Neural progenitor cell (in vitro differentiated cells): ENCODE data around the gene GGTLC2. TPM values are rescaled to one million over a fixed set of nuclear protein-coding genes. Genes with fewer than 3 reads are reported as not detected.

Experiments
- DNase-seq: peaks from one replicate; pipeline ENCODE4 v3.0.0-alpha.2; 2016; ENCODE audit warnings: low spot score
- H2AFZ ChIP-seq: fragments of 200-600 bp; sonication (generic); replicated peaks from 2 replicates; pipeline ENCODE4 v1.6.1; 2016; ENCODE audit warnings: antibody characterized with exemption
- H3F3A ChIP-seq: fragments of 200-600 bp; sonication (generic); 2 replicates; pipeline ENCODE4 v1.6.1; 2016; ENCODE audit warnings: antibody characterized with exemption, low read depth
- H3K27ac ChIP-seq: fragments of 200-600 bp; sonication (generic); 2 replicates; pipeline ENCODE4 v1.5.1; 2016; ENCODE audit warnings: mild to moderate bottlenecking
- H3K27me3 ChIP-seq: fragments of 200-600 bp; sonication (generic); 2 replicates; pipeline ENCODE4 v1.6.1; 2016; ENCODE audit warnings: mild to moderate bottlenecking, moderate library complexity
- H3K36me3 ChIP-seq: fragments of 200-600 bp; sonication (generic); 2 replicates; pipeline ENCODE4 v1.5.1; 2016
- H3K4me1 ChIP-seq: fragments of 200-600 bp; sonication (generic); 2 replicates; pipeline ENCODE4 v1.6.1; 2016; ENCODE audit warnings: mixed run types
- H3K4me2 ChIP-seq: fragments of 200-600 bp; sonication (generic); 2 replicates; pipeline ENCODE4 v1.6.1; 2016
- H3K4me3 ChIP-seq: fragments of 200-600 bp; sonication (generic); 2 replicates; pipeline ENCODE4 v1.5.1; 2016
- H3K79me2 ChIP-seq: fragments of 200-600 bp; sonication (generic); 2 replicates; pipeline ENCODE4 v1.6.1; 2016; ENCODE audit warnings: low read depth
- H3K9ac ChIP-seq: fragments of 200-600 bp; sonication (generic); 2 replicates; pipeline ENCODE4 v1.6.1; 2016
- H3K9me3 ChIP-seq: fragments of 200-600 bp; sonication (generic); 2 replicates; pipeline ENCODE4 v1.5.1; 2016; ENCODE audit warnings: low read depth
- H4K20me1 ChIP-seq: fragments of 200-600 bp; sonication (generic); 2 replicates; pipeline ENCODE4 v1.6.1; 2016; ENCODE audit warnings: low read depth
- H3K27ac Mint-ChIP-seq: 3 replicates; pipeline ENCODE4 v1.8.0; 2021; ENCODE audit warnings: mixed read lengths
- H3K27me3 Mint-ChIP-seq: 2 replicates; pipeline ENCODE4 v1.8.0; 2022; ENCODE audit warnings: low read depth, mild to moderate bottlenecking, inconsistent platforms, moderate library complexity, mixed read lengths; ENCODE audit not compliant: insufficient read depth
- H3K36me3 Mint-ChIP-seq: 3 replicates; pipeline ENCODE4 v1.8.0; 2021; ENCODE audit warnings: mixed read lengths
- H3K4me1 Mint-ChIP-seq: 3 replicates; pipeline ENCODE4 v1.8.0; 2021; ENCODE audit warnings: mixed read lengths
- H3K4me3 Mint-ChIP-seq: 3 replicates; pipeline ENCODE4 v1.8.0; 2021; ENCODE audit warnings: mild to moderate bottlenecking, moderate library complexity, mixed read lengths
- H3K9me3 Mint-ChIP-seq: 3 replicates; pipeline ENCODE4 v1.8.0; 2020; ENCODE audit warnings: mixed read lengths
- CTCF ChIP-seq: fragments of 200-600 bp; sonication (generic); IDR thresholded peaks from 2 replicates; pipeline ENCODE4 v1.5.1; 2017; ENCODE audit warnings: antibody characterized with exemption, mild to moderate bottlenecking
- EZH2 ChIP-seq: fragments of 200-600 bp; sonication (generic); IDR thresholded peaks from 2 replicates; pipeline ENCODE4 v1.6.1; 2017; ENCODE audit warnings: antibody characterized with exemption, mild to moderate bottlenecking, moderate library complexity
- EZH2phosphoT487 ChIP-seq: fragments of 200-600 bp; sonication (generic); IDR thresholded peaks from 2 replicates; pipeline ENCODE4 v1.6.1; 2017; ENCODE audit warnings: antibody characterized with exemption
- total RNA-seq: library from RNA; depleted of rRNA; stranded (reverse); fragments of >200 nt; gene quantifications from 2 replicates; pipeline ENCODE4 v1.2.3, GENCODE V29; 2015; ENCODE audit warnings: low replicate concordance

GGTLC2 gene
- total RNA-seq, 1 donor from 2014 or later, result not detected

DNA sequence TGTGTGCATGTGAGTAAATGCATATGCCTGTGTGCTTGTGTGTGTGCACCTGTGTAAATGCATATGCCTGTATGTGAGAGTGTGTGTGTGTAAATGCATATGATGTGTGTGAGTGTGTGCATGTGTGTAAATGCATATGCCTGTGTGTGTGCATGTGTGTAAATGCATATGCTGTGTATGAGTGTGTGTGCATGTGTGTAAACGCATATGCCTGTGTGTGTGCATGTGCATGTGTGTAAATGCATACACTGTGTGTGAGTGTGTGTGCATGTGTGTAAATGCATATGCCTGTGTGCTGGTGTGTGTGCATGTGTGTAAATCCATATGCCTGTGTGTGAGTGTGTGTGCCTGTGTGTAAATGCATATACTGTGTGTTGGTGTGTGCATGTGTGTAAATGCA lies 37.8 kb downstream of the GGTLC2 start:
- peaks cover 2% of the 10 kb centered on the region for H3K27me3 Mint-ChIP-seq

GRCh38 chr22:22682807-22683667 lies 38.6 kb downstream of the GGTLC2 start:
- TF ChIP-seq CTCF (no peak), EZH2 (no peak), EZH2phosphoT487 (no peak)
- H3F3A ChIP-seq, result no peaks in the 10 kb centered on the region
- no peak overlapping the region for H3K27ac ChIP-seq
- no peak overlapping the region for H3K9ac ChIP-seq
- H3K36me3 Mint-ChIP-seq, result no peaks in the 10 kb centered on the region
- H3K36me3 ChIP-seq, result no peaks in the 10 kb centered on the region
- H3K27ac Mint-ChIP-seq, result no peak overlapping the region
- no peaks in the 10 kb centered on the region for H3K9me3 Mint-ChIP-seq
- H3K9me3 ChIP-seq, result no peaks in the 10 kb centered on the region
- DNase-seq, result no peak
- no peaks in the 10 kb centered on the region for H4K20me1 ChIP-seq
- H3K27me3 ChIP-seq, result peaks cover 63% of the 10 kb centered on the region
- no peaks in the 10 kb centered on the region for H3K79me2 ChIP-seq
- H2AFZ ChIP-seq, result no peak overlapping the region
- H3K4me1 Mint-ChIP-seq, result peaks cover 6% of the 10 kb centered on the region
- no peak overlapping the region for H3K4me3 Mint-ChIP-seq
- H3K27me3 Mint-ChIP-seq, result peaks cover 2% of the 10 kb centered on the region
- no peaks in the 10 kb centered on the region for H3K4me1 ChIP-seq
- no peak overlapping the region for H3K4me2 ChIP-seq
- H3K4me3 ChIP-seq, result no peak overlapping the region

More for the DNA sequence above, 37.8 kb downstream of the GGTLC2 start:
- Histone ChIP-seq H3K4me3 (no peak overlapping the region), H3K79me2 (no peaks in the 10 kb centered on the region), H3K4me2 (no peak overlapping the region), H3K36me3 (no peaks in the 10 kb centered on the region), H3K9ac (no peak overlapping the region), H3K4me1 (no peaks in the 10 kb centered on the region), H3K27me3 (peaks cover 68% of the 10 kb centered on the region), H4K20me1 (no peaks in the 10 kb centered on the region), H3F3A (no peaks in the 10 kb centered on the region), H3K9me3 (no peaks in the 10 kb centered on the region), H3K27ac (no peak overlapping the region), H2AFZ (no peak overlapping the region)
- no peak for DNase-seq
- no peak for TF ChIP-seq EZH2phosphoT487
- TF ChIP-seq CTCF, result no peak
- TF ChIP-seq EZH2, result no peak
- no peak overlapping the region for H3K27ac Mint-ChIP-seq
- peaks cover 6% of the 10 kb centered on the region for H3K4me1 Mint-ChIP-seq
- no peaks in the 10 kb centered on the region for H3K36me3 Mint-ChIP-seq
- H3K4me3 Mint-ChIP-seq, result no peak overlapping the region
- H3K9me3 Mint-ChIP-seq, result no peaks in the 10 kb centered on the region

DNA sequence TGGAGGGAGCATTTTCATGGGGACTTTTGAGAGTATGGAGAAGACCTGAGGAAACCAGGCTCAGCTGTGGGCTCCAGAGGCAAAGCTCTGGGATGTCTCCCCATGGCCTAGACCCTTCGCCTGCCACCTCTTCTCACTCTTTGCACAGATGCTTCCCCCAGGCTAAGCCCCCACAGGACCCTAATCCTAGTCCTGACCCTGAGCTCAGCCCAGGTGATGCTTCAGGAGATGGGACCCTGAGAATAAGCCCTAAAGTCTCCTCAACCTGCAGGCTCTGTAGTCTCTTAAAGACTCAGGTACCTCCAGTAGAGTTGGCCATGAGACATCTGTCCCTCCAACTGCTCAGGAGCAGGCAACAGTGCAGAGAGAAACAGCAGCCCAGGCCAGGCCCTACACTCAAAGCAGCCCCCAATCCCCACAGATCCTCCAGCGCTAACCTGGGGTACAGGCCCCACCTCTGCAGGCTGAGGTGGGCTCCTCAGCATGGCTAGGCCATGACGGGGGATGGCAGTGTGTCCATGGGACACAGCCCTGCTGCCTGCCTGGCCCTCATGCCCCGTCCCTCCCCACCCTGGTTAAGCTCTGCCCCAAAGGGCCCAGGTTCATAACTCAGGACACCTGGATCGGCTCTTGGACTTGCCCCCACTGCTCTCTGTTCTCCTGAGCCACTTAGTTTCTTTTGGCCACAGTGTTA lies 39.4 kb downstream of the GGTLC2 start:
- Histone ChIP-seq H3F3A (no peaks in the 10 kb centered on the region), H3K36me3 (no peaks in the 10 kb centered on the region), H4K20me1 (no peaks in the 10 kb centered on the region), H3K4me3 (no peak overlapping the region), H3K27ac (no peak overlapping the region), H3K79me2 (no peaks in the 10 kb centered on the region), H3K9me3 (no peaks in the 10 kb centered on the region), H3K4me2 (no peak overlapping the region), H2AFZ (no peak overlapping the region), H3K9ac (no peak overlapping the region), H3K4me1 (no peaks in the 10 kb centered on the region), H3K27me3 (peaks cover 63% of the 10 kb centered on the region)
- Mint-ChIP-seq H3K36me3 (no peaks in the 10 kb centered on the region), H3K4me3 (no peak overlapping the region), H3K9me3 (no peaks in the 10 kb centered on the region), H3K27me3 (peaks cover 2% of the 10 kb centered on the region), H3K27ac (no peak overlapping the region), H3K4me1 (peaks cover 6% of the 10 kb centered on the region)
- no peak for TF ChIP-seq EZH2phosphoT487
- no peak for DNase-seq
